Keratinocyte (primary cell): Measurements from ENCODE around the gene AEN. TPM values are rescaled to one million over a fixed set of nuclear protein-coding genes. Genes with fewer than 3 reads are reported as not detected.

Experiments used
- DNase-seq: peaks from one replicate; pipeline ENCODE4 v3.0.0-alpha.2; 2011; ENCODE audit warnings: low read depth, missing footprints, low spot score
- FAIRE-seq: peaks from 2 replicates; lab custom pipeline; 2011; peaks lifted over from hg19 to GRCh38; lab: Jason Lieb, UNC
- H2AFZ ChIP-seq: 2 replicates; pipeline ENCODE4 v1.6.0; 2012; ENCODE audit warnings: low read length, control low read depth, inconsistent platforms; ENCODE audit not compliant: control insufficient read depth
- H3K27ac ChIP-seq: 2 replicates; pipeline ENCODE4 v1.5.1; 2011; ENCODE audit warnings: low read length; ENCODE audit not compliant: control insufficient read depth, insufficient read depth
- H3K27me3 ChIP-seq: 3 replicates; pipeline ENCODE4 v1.6.0; 2011; ENCODE audit warnings: low read length; ENCODE audit not compliant: control insufficient read depth, insufficient read depth; ENCODE audit errors: extremely low read depth
- H3K36me3 ChIP-seq, 2 experiments: 2 replicates in 1 of 2; 3 replicates in 1 of 2; pipeline ENCODE4 v1.5.1; 2011; ENCODE audit warnings: low read length in 2 of 2, mild to moderate bottlenecking in 1 of 2; ENCODE audit not compliant: control insufficient read depth in 2 of 2, insufficient read depth in 2 of 2; ENCODE audit errors: extremely low read depth in 1 of 2
- H3K4me1 ChIP-seq: 3 replicates; pipeline ENCODE4 v1.5.1; 2011; ENCODE audit warnings: low read length; ENCODE audit not compliant: control insufficient read depth, insufficient read depth; ENCODE audit errors: extremely low read depth
- H3K4me2 ChIP-seq: 3 replicates; pipeline ENCODE4 v1.6.0; 2011; ENCODE audit warnings: low read depth, low read length; ENCODE audit not compliant: control insufficient read depth, insufficient read depth; ENCODE audit errors: extremely low read depth
- H3K4me3 ChIP-seq, 3 experiments: fragments of 200-600 bp in 1 of 3; sonication (generic) in 1 of 3; 2 replicates in 2 of 3; 3 replicates in 1 of 3; pipeline ENCODE4 v1.5.1; 2011 to 2016; ENCODE audit warnings: low read length in 3 of 3, mild to moderate bottlenecking in 3 of 3, control low read depth in 2 of 3, inconsistent platforms in 1 of 3, low read depth in 1 of 3, mixed read lengths in 1 of 3, mixed run types in 1 of 3, moderate library complexity in 1 of 3; ENCODE audit not compliant: control insufficient read depth in 2 of 3, insufficient read depth in 2 of 3; ENCODE audit errors: extremely low read depth in 1 of 3
- H3K79me2 ChIP-seq: 2 replicates; pipeline ENCODE4 v1.6.0; 2012; ENCODE audit warnings: low read length; ENCODE audit not compliant: control insufficient read depth, insufficient read depth
- H3K9ac ChIP-seq: 3 replicates; pipeline ENCODE4 v1.6.0; 2011; ENCODE audit warnings: low read length; ENCODE audit not compliant: control insufficient read depth, insufficient read depth; ENCODE audit errors: extremely low read depth
- H3K9me1 ChIP-seq: 3 replicates; pipeline ENCODE4 v1.6.0; 2011; ENCODE audit warnings: low read length; ENCODE audit not compliant: control insufficient read depth, insufficient read depth; ENCODE audit errors: extremely low read depth
- H3K9me3 ChIP-seq: 2 replicates; pipeline ENCODE4 v1.5.1; 2012; ENCODE audit warnings: low read depth, low read length; ENCODE audit not compliant: control insufficient read depth
- H4K20me1 ChIP-seq: 3 replicates; pipeline ENCODE4 v1.6.0; 2011; ENCODE audit warnings: low read length; ENCODE audit not compliant: control insufficient read depth, insufficient read depth; ENCODE audit errors: extremely low read depth
- EZH2 ChIP-seq: IDR thresholded peaks from one replicate; pipeline ENCODE4 v1.6.1; 2012; ENCODE audit warnings: inconsistent platforms, mild to moderate bottlenecking, low read length, moderate library complexity
- dilution Hi-C: fragments of 300-500 bp; cut with MboI; formaldehyde crosslinking; loops from one replicate; pipeline ENCODE4 v1.7.0; 2020; ENCODE audit warnings: low sequenced_read_pairs; ENCODE audit not compliant: extremely low pct_ligation_motif_present
- polyA plus RNA-seq, 5 experiments: library from polyadenylated mRNA; depleted of rRNA in 3 of 5; stranded (reverse) in 3 of 5; stranded (forward) in 1 of 5; unstranded in 1 of 5; fragments of >200 nt; gene quantifications; 1 replicate in 1 of 5; 2 replicates in 3 of 5; 3 replicates in 1 of 5; pipeline versions ENCODE4 v1.2.1 to v1.2.3, GENCODE V29; 2011 to 2012; ENCODE audit warnings: missing spikeins in 2 of 5, low read depth in 1 of 5, low replicate concordance in 1 of 5
- TF ChIP-seq, protein P1 (sequence below), 3 experiments: IDR thresholded peaks in 1 of 3; conservative IDR thresholded peaks in 1 of 3; optimal IDR thresholded peaks in 1 of 3; 2 replicates in 2 of 3; 3 replicates in 1 of 3; pipeline versions ENCODE3 to v1.5.1; 2011; ENCODE audit warnings: low read length in 3 of 3, mild to moderate bottlenecking in 3 of 3, moderate library complexity in 2 of 3, control low read depth in 1 of 3, inconsistent platforms in 1 of 3; ENCODE audit not compliant: insufficient read depth in 2 of 3; ENCODE audit errors: extremely low read depth in 1 of 3

AEN gene
- polyA plus RNA-seq, 1 donor (not counting 4 experiments of a cell fraction or from before 2014, with no cell fraction given), result 27.5 TPM

DNA sequence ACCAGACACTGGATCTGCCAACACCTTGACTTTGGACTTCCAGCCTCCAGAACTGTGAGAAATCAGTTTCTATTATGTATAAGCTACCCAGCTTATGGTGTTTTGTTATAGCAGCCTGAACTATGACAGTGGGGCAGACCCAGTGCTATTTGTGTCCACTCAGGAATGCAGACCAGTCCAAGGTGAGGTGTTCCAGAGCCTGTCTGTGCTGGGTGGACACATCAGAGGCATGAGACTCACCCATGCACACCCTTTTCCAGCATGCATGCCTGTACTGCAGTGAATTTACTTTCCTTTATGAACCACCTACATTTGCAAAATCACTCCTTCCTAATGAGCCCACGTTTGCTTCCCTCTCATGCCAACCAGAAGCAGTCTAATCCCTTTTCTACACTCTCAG, 47.1 kb upstream of the AEN start:
- dilution Hi-C loops, result no loop called here
- FAIRE-seq, result no peak
- DNase-seq, result no peak

DNA sequence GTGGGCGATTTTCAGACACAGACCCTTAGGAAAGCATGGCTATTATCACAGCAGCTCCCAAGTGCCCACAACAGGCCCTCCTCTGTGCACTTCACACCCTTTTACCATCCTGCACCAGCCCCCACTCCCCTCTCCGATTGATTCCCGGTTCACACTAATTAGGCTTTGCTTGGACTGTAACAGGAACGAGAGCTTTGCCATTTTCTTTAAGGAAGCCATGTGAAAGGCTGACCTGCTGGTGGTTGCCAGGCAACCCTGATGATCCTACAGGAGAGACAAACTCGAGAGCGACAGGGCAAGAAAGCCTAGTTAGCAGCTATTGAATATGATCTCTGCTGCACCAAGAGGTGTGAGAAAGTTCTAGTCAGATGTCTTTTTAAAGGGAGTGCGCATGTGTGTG, 46.5 kb upstream of the AEN start:
- Histone ChIP-seq H3K27me3 (peaks cover 3% of the 10 kb centered on the region), H3K9me1 (no peaks in the 10 kb centered on the region), H3K36me3 (no peaks in the 10 kb centered on the region), H3K9me3 (no peaks in the 10 kb centered on the region), H3K4me3 (no peak overlapping the region), H2AFZ (no peak overlapping the region), H3K4me1 (no peaks in the 10 kb centered on the region), H3K79me2 (no peaks in the 10 kb centered on the region), H4K20me1 (no peaks in the 10 kb centered on the region), H3K27ac (no peak overlapping the region), H3K4me2 (no peak overlapping the region), H3K9ac (no peak overlapping the region)
- no peak for DNase-seq
- no peak for FAIRE-seq
- TF ChIP-seq EZH2, result no peak
- TF ChIP-seq, protein P1, sequence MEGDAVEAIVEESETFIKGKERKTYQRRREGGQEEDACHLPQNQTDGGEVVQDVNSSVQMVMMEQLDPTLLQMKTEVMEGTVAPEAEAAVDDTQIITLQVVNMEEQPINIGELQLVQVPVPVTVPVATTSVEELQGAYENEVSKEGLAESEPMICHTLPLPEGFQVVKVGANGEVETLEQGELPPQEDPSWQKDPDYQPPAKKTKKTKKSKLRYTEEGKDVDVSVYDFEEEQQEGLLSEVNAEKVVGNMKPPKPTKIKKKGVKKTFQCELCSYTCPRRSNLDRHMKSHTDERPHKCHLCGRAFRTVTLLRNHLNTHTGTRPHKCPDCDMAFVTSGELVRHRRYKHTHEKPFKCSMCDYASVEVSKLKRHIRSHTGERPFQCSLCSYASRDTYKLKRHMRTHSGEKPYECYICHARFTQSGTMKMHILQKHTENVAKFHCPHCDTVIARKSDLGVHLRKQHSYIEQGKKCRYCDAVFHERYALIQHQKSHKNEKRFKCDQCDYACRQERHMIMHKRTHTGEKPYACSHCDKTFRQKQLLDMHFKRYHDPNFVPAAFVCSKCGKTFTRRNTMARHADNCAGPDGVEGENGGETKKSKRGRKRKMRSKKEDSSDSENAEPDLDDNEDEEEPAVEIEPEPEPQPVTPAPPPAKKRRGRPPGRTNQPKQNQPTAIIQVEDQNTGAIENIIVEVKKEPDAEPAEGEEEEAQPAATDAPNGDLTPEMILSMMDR (optimal IDR thresholded peaks at IDR 0.05 in 1 of 3, IDR thresholded peaks at IDR 0.05 in 1 of 3, conservative IDR thresholded peaks at IDR 0.05 in 1 of 3; ENCODE audit: extremely low read depth in 1 of 3, insufficient read depth in 2 of 3, low read length in 3 of 3), result no peak
- dilution Hi-C loops, result no loop called here

More for the DNA sequence above, 47.1 kb upstream of the AEN start:
- Histone ChIP-seq H3K9ac (no peak overlapping the region), H3K27ac (no peak overlapping the region), H3K9me3 (no peaks in the 10 kb centered on the region), H3K4me2 (no peak overlapping the region), H3K36me3 (no peaks in the 10 kb centered on the region), H3K79me2 (no peaks in the 10 kb centered on the region), H2AFZ (no peak overlapping the region), H3K4me1 (no peaks in the 10 kb centered on the region), H3K4me3 (no peak overlapping the region), H4K20me1 (no peaks in the 10 kb centered on the region), H3K27me3 (peaks cover 3% of the 10 kb centered on the region), H3K9me1 (no peaks in the 10 kb centered on the region)
- TF ChIP-seq EZH2, result no peak
- TF ChIP-seq, protein P1 (optimal IDR thresholded peaks at IDR 0.05 in 1 of 3, IDR thresholded peaks at IDR 0.05 in 1 of 3, conservative IDR thresholded peaks at IDR 0.05 in 1 of 3; ENCODE audit: extremely low read depth in 1 of 3, insufficient read depth in 2 of 3, low read length in 3 of 3), result no peak
